PFSK-1 (cell line): ENCODE data around the gene FBLN5.

Experiments used
- FOXP2 ChIP-seq: optimal IDR thresholded peaks from 2 replicates; pipeline ENCODE3; 2011; ENCODE audit warnings: borderline replicate concordance, control low read depth, inconsistent platforms; ENCODE audit not compliant: insufficient read depth; ENCODE audit errors: extremely low read length, extremely low read depth
- POLR2AphosphoS5 ChIP-seq: IDR thresholded peaks from 2 replicates; pipeline ENCODE4 v1.6.1; 2012; ENCODE audit warnings: low read depth, mild to moderate bottlenecking, control low read depth, low read length, moderate library complexity
- SIN3A ChIP-seq: IDR thresholded peaks from 2 replicates; pipeline ENCODE4 v1.6.1; 2012; ENCODE audit warnings: mild to moderate bottlenecking, low read length, moderate library complexity, borderline replicate concordance; ENCODE audit not compliant: insufficient read depth
- TAF1 ChIP-seq: IDR thresholded peaks from 2 replicates; pipeline ENCODE4 v1.6.1; 2012; ENCODE audit warnings: low read length, control low read depth, borderline replicate concordance; ENCODE audit not compliant: insufficient read depth
- TF ChIP-seq, protein P1 (sequence below), 2 experiments: IDR thresholded peaks; 2 replicates each; pipeline versions ENCODE4 v1.6.1 to v1.8.0; 2011 to 2012; ENCODE audit warnings: low read depth in 2 of 2, low read length in 2 of 2, control low read depth in 1 of 2, inconsistent platforms in 1 of 2, mild to moderate bottlenecking in 1 of 2, moderate library complexity in 1 of 2; ENCODE audit not compliant: insufficient read depth in 1 of 2

The FBLN5 gene

DNA sequence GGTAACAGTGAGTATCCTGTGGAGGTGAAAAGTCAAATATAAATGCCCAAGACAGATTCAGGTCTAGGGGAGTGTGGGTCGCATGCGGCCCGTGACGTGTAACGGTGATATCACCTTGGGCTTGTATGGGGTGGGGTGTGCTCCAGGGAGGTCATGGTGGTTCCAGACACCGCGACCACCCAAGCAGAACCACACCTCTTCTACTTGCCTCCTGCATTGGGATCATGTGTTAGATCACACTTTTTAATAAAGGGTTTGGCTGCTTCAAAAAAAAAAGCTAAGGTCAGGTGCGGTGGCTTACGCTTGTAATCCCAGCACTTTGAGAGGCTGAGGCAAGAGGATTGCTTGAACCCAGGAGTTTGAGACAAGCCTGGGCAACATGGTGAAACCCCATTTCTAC, 4.5 kb downstream of the FBLN5 start:
- TF ChIP-seq FOXP2 (no peak), SIN3A (no peak), TAF1 (no peak), POLR2AphosphoS5 (no peak)
- TF ChIP-seq, protein P1, sequence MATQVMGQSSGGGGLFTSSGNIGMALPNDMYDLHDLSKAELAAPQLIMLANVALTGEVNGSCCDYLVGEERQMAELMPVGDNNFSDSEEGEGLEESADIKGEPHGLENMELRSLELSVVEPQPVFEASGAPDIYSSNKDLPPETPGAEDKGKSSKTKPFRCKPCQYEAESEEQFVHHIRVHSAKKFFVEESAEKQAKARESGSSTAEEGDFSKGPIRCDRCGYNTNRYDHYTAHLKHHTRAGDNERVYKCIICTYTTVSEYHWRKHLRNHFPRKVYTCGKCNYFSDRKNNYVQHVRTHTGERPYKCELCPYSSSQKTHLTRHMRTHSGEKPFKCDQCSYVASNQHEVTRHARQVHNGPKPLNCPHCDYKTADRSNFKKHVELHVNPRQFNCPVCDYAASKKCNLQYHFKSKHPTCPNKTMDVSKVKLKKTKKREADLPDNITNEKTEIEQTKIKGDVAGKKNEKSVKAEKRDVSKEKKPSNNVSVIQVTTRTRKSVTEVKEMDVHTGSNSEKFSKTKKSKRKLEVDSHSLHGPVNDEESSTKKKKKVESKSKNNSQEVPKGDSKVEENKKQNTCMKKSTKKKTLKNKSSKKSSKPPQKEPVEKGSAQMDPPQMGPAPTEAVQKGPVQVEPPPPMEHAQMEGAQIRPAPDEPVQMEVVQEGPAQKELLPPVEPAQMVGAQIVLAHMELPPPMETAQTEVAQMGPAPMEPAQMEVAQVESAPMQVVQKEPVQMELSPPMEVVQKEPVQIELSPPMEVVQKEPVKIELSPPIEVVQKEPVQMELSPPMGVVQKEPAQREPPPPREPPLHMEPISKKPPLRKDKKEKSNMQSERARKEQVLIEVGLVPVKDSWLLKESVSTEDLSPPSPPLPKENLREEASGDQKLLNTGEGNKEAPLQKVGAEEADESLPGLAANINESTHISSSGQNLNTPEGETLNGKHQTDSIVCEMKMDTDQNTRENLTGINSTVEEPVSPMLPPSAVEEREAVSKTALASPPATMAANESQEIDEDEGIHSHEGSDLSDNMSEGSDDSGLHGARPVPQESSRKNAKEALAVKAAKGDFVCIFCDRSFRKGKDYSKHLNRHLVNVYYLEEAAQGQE (IDR thresholded peaks at IDR 0.05; ENCODE audit: insufficient read depth in 1 of 2, low read depth in 2 of 2, low read length in 2 of 2): no peak

DNA sequence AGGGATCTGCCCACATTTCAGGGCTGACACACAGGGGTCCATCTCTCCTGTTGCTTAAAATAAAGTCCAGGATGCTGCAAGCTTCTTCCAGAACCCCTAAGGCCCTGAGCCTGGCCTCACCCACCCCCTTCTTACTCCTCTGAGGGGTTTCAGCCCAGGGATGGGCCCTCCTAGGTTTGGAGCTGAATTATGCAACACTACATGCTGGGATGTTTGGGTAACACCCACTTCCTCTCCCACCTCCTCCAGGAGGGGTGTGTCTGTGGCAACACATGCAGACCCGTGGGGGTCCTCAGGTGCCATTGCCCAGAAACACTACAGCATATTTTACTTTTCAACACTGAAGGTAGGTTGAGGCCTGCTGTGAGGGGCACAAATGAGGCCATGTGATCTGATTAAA, 5.4 kb downstream of the FBLN5 start:
- TF ChIP-seq POLR2AphosphoS5 (no peak), FOXP2 (no peak), SIN3A (no peak), TAF1 (no peak)
- TF ChIP-seq, protein P1 (IDR thresholded peaks at IDR 0.05; ENCODE audit: insufficient read depth in 1 of 2, low read depth in 2 of 2, low read length in 2 of 2): no peak

DNA sequence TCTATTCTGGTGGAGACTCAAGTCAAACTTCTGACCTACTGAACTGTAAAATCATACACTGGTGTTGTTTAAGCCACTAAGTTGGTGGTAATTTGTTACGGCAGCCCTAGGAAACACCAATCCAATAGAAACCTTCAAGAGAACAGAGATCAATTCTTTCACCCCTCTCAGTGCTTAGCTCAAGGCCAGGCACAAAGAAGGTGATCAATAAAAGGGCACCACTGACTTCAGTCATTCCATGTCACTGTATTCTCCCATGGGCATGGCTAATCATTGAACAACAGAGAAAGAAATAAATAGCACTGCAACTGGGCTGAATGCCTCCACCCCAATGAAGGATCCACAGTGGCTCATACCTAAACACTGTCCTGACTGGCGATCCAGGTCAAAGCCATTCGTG, 7.3 kb downstream of the FBLN5 start:
- TF ChIP-seq TAF1: no peak
- TF ChIP-seq FOXP2: no peak
- no peak for TF ChIP-seq SIN3A
- TF ChIP-seq, protein P1 (IDR thresholded peaks at IDR 0.05; ENCODE audit: insufficient read depth in 1 of 2, low read depth in 2 of 2, low read length in 2 of 2): no peak
- no peak for TF ChIP-seq POLR2AphosphoS5

- TF ChIP-seq TAF1: no peak
- TF ChIP-seq, protein P1 (IDR thresholded peaks at IDR 0.05; ENCODE audit: insufficient read depth in 1 of 2, low read depth in 2 of 2, low read length in 2 of 2): no peak
These were observed 11.9 kb downstream of the FBLN5 start for GRCh38 chr14:91935586-91935985.

- TF ChIP-seq, protein P1 (IDR thresholded peaks at IDR 0.05; ENCODE audit: insufficient read depth in 1 of 2, low read depth in 2 of 2, low read length in 2 of 2): no peak
- no peak for TF ChIP-seq SIN3A
- TF ChIP-seq FOXP2: no peak
- no peak for TF ChIP-seq TAF1
These were observed 12.8 kb downstream of the FBLN5 start for GRCh38 chr14:91934554-91935285.
